ENCODE measurements around the gene WDR27. TPM values are rescaled to one million over a fixed set of nuclear protein-coding genes. Genes with fewer than 3 reads are reported as not detected.

The WDR27 gene
- total and polyA plus RNA-seq, 10 donors = 17.6 to 69.5 (median 45.7) TPM

GRCh38 chr6:169692516-169692915 lies 9.3 kb downstream of the WDR27 start:
- TF ChIP-seq POLR2AphosphoS5 (IDR thresholded peaks at IDR 0.05) (no peak), POLR2A (IDR thresholded peaks at IDR 0.05) (no peak), CTCF (IDR thresholded peaks at IDR 0.05 in 8 of 11, conservative IDR thresholded peaks at IDR 0.05 in 3 of 11) (no peak)
- 94 to 100% (median 95%) methylated on average over 2 to 3 of the region's 3 CpGs for WGBS, 5 donors

GRCh38 chr6:169691260-169691659 lies 10.6 kb downstream of the WDR27 start:
- H3K36me3 ChIP-seq = peaks cover 0 to 39% (median 22%) of the 10 kb centered on the region in 6 donors
- intact Hi-C loops (cut with DNase I; ENCODE audit: low total_unique reads) = no loop called here
- TF ChIP-seq POLR2A (IDR thresholded peaks at IDR 0.05) = no peak
- TF ChIP-seq POLR2AphosphoS5 (IDR thresholded peaks at IDR 0.05) = no peak
- no peak for TF ChIP-seq CTCF (IDR thresholded peaks at IDR 0.05 in 8 of 11, conservative IDR thresholded peaks at IDR 0.05 in 3 of 11)
- H3K9me3 ChIP-seq = peaks cover 0 to 43% (median 34%) of the 10 kb centered on the region in 8 donors
- H3K27me3 ChIP-seq (replicated peaks in 1 of 7) = no peaks in the 10 kb centered on the region
- no peak overlapping the region for H3K27ac ChIP-seq
- 92 to 99% (median 97%) methylated on average over 2 of the region's 2 CpGs for WGBS, 5 donors
- no peaks in the 10 kb centered on the region for H3K4me1 ChIP-seq
- no peak overlapping the region for H3K4me3 ChIP-seq
- DNase-seq = no peak

More at GRCh38 chr6:169692516-169692915, 9.3 kb downstream of the WDR27 start:
- no peak overlapping the region for H3K27ac ChIP-seq
- no peaks in the 10 kb centered on the region for H3K4me1 ChIP-seq
- no peak for DNase-seq
- no peak overlapping the region for H3K4me3 ChIP-seq
- intact Hi-C loops (cut with DNase I; ENCODE audit: low total_unique reads) = no loop called here
- peaks cover 0 to 26% (median 10%) of the 10 kb centered on the region in 6 donors for H3K36me3 ChIP-seq
- peaks cover 0 to 35% (median 26%) of the 10 kb centered on the region in 8 donors for H3K9me3 ChIP-seq
- H3K27me3 ChIP-seq (replicated peaks in 1 of 7) = no peaks in the 10 kb centered on the region

GRCh38 chr6:169689287-169689686 lies 12.5 kb downstream of the WDR27 start:
- TF ChIP-seq POLR2AphosphoS5 (IDR thresholded peaks at IDR 0.05) = no peak
- TF ChIP-seq POLR2A (IDR thresholded peaks at IDR 0.05) = no peak
- TF ChIP-seq CTCF (IDR thresholded peaks at IDR 0.05 in 8 of 11, conservative IDR thresholded peaks at IDR 0.05 in 3 of 11) = no peak
- no peak for DNase-seq
- intact Hi-C loops (cut with DNase I; ENCODE audit: low total_unique reads) = no loop called here
- no peak overlapping the region for H3K4me3 ChIP-seq
- no peaks in the 10 kb centered on the region for H3K4me1 ChIP-seq
- H3K27ac ChIP-seq = no peak overlapping the region
- H3K36me3 ChIP-seq = peaks cover 0 to 57% (median 27%) of the 10 kb centered on the region in 6 donors
- WGBS, 5 donors = 87 to 99% (median 94%) methylated on average over 6 of the region's 6 CpGs
- peaks cover 0 to 56% (median 45%) of the 10 kb centered on the region in 8 donors for H3K9me3 ChIP-seq
- no peaks in the 10 kb centered on the region for H3K27me3 ChIP-seq (replicated peaks in 1 of 7)

GRCh38 chr6:169685860-169686259 lies 16.0 kb downstream of the WDR27 start:
- intact Hi-C loops (cut with DNase I; ENCODE audit: low total_unique reads) = no loop called here
- WGBS, 5 donors = 92 to 97% (median 96%) methylated on average over 2 of the region's 2 CpGs
- TF ChIP-seq POLR2AphosphoS5 (IDR thresholded peaks at IDR 0.05) (no peak), CTCF (IDR thresholded peaks at IDR 0.05 in 8 of 11, conservative IDR thresholded peaks at IDR 0.05 in 3 of 11) (no peak)
- Histone ChIP-seq H3K9me3 (peaks cover 0 to 43% (median 34%) of the 10 kb centered on the region in 8 donors), H3K36me3 (peaks cover 0 to 70% (median 27%) of the 10 kb centered on the region in 6 donors), H3K4me3 (no peak overlapping the region), H3K4me1 (no peaks in the 10 kb centered on the region), H3K27ac (no peak overlapping the region), H3K27me3 (replicated peaks in 1 of 7) (no peaks in the 10 kb centered on the region)
- DNase-seq = no peak

All from spleen (tissue), 11 donors.